Neural crest cell (in vitro differentiated cells): ENCODE measurements around the gene GABPB1. TPM values are rescaled to one million over a fixed set of nuclear protein-coding genes. Genes with fewer than 3 reads are reported as not detected.

Experiments
- DNase-seq: peaks from one replicate; pipeline ENCODE4 v3.0.0; 2021; ENCODE audit warnings: low read depth, mixed read lengths, low spot score
- H3K27ac Mint-ChIP-seq: one replicate; pipeline ENCODE4 v1.8.0; 2021; ENCODE audit warnings: mild to moderate bottlenecking, mixed read lengths; ENCODE audit not compliant: unreplicated experiment
- H3K27me3 Mint-ChIP-seq: 2 replicates; pipeline ENCODE4 v1.8.0; 2021; ENCODE audit warnings: low read depth, mild to moderate bottlenecking, mixed read lengths
- H3K36me3 Mint-ChIP-seq: 2 replicates; pipeline ENCODE4 v1.8.0; 2021; ENCODE audit warnings: low read depth, mild to moderate bottlenecking, mixed read lengths
- H3K4me1 Mint-ChIP-seq: 2 replicates; pipeline ENCODE4 v1.8.0; 2021; ENCODE audit warnings: mixed read lengths
- H3K4me3 Mint-ChIP-seq: one replicate; pipeline ENCODE4 v1.8.0; 2021; ENCODE audit warnings: mild to moderate bottlenecking, mixed read lengths
- H3K9me3 Mint-ChIP-seq: 2 replicates; pipeline ENCODE4 v1.8.0; 2021; ENCODE audit warnings: mixed read lengths
- total RNA-seq: library from RNA; stranded (reverse); gene quantifications from 2 replicates; pipeline ENCODE4 v1.2.1, GENCODE V29; 2021
- TF ChIP-seq, protein P1 (sequence below): fragments of 200-600 bp; sonication (generic); conservative IDR thresholded peaks from 2 replicates; pipeline ENCODE4 v1.5.0; 2021; ENCODE audit warnings: antibody characterized with exemption, mild to moderate bottlenecking

The GABPB1 gene
- total RNA-seq, 1 donor from 2014 or later, result 37.8 TPM

DNA sequence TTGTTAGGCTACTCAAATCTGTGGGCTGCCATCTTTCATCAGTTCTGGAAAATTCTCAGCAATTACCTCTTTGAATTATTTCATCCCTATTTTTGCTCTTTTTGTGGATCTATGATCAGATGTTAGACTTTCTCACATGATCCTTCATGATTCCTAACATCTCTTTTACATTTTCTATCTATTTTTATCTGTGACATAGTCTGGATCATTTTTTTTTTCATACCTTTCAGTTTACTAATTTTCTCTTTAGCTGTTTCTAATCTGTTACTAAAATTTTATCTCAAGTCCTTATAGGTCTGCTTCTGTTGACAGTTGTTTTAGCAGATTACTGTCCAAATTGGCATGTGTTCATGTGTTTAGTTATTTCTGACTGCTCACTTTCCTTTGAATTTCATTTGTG is 47.2 kb downstream of the GABPB1 start:
- H3K27me3 Mint-ChIP-seq, result no peaks in the 10 kb centered on the region
- peaks cover 33% of the 10 kb centered on the region for H3K36me3 Mint-ChIP-seq
- DNase-seq, result no peak
- peaks cover 12% of the 10 kb centered on the region for H3K9me3 Mint-ChIP-seq
- no peak overlapping the region for H3K4me3 Mint-ChIP-seq
- no peaks in the 10 kb centered on the region for H3K4me1 Mint-ChIP-seq
- TF ChIP-seq, protein P1, sequence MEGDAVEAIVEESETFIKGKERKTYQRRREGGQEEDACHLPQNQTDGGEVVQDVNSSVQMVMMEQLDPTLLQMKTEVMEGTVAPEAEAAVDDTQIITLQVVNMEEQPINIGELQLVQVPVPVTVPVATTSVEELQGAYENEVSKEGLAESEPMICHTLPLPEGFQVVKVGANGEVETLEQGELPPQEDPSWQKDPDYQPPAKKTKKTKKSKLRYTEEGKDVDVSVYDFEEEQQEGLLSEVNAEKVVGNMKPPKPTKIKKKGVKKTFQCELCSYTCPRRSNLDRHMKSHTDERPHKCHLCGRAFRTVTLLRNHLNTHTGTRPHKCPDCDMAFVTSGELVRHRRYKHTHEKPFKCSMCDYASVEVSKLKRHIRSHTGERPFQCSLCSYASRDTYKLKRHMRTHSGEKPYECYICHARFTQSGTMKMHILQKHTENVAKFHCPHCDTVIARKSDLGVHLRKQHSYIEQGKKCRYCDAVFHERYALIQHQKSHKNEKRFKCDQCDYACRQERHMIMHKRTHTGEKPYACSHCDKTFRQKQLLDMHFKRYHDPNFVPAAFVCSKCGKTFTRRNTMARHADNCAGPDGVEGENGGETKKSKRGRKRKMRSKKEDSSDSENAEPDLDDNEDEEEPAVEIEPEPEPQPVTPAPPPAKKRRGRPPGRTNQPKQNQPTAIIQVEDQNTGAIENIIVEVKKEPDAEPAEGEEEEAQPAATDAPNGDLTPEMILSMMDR, result no peak
- H3K27ac Mint-ChIP-seq, result no peak overlapping the region

DNA sequence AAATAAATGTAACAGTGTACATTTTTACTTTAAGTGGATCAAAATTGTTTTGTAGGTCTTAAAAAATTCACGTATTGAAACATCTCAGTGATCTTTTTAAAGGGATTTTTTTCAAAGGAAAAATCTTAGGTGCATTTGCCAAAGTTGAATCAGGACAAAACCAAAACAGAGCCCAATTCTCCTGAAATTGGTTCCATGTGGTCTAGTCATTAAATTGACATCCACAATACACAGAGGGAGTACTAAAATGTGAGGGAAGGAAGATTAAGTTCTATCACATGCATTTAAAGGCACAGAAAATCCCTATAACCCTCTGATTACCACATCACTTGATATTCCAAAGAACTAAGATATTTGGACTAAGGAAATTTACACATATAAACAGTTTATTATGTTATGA is 50.2 kb downstream of the GABPB1 start:
- no peak overlapping the region for H3K4me3 Mint-ChIP-seq
- H3K27ac Mint-ChIP-seq, result no peak overlapping the region
- H3K36me3 Mint-ChIP-seq, result peaks cover 33% of the 10 kb centered on the region
- H3K9me3 Mint-ChIP-seq, result peaks cover 12% of the 10 kb centered on the region
- TF ChIP-seq, protein P1, result no peak
- no peaks in the 10 kb centered on the region for H3K4me1 Mint-ChIP-seq
- H3K27me3 Mint-ChIP-seq, result no peaks in the 10 kb centered on the region
- DNase-seq, result no peak

DNA sequence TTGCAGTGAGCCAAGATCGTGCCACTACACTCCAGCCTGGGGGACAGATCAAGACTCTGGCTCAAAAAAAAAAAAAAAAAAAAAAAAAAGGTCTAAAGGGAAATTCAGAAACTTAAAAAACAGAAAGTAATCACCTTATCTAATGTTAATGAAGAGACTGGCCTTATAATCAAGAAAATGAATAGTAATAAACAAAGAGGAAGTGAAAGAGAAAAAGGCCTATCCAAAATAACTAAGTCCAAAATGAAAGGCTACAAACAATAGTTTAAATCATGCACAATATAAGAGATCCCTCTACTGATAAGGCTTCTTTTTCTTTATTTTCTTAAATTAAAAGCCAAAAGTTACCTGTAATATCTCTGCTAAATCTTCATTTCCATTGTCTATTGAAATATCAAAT is 52.4 kb downstream of the GABPB1 start:
- Mint-ChIP-seq H3K36me3 (peaks cover 16% of the 10 kb centered on the region), H3K27me3 (no peaks in the 10 kb centered on the region), H3K4me3 (no peak overlapping the region), H3K27ac (no peak overlapping the region), H3K9me3 (peaks cover 7% of the 10 kb centered on the region), H3K4me1 (no peaks in the 10 kb centered on the region)
- TF ChIP-seq, protein P1, result no peak
- DNase-seq, result no peak

DNA sequence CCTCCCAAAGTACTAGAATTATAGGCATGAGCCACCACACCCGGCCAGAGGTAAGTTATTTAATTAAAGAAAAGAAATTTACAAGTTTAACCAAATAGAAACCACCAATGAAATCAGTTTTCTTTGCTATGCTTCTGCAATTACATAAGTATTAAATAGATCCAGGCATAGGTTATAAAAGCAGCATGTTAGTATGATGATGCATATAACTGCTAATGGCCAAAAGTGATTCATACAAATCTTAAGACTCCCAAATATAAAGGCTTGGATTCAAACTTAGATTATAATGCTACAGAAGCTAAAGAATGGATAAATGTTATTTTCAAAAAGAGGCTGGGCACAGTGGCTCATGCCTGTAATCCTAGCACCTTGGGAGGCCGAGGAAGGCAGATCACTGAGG is 56.7 kb downstream of the GABPB1 start:
- Mint-ChIP-seq H3K9me3 (no peaks in the 10 kb centered on the region), H3K36me3 (peaks cover 3% of the 10 kb centered on the region), H3K27me3 (no peaks in the 10 kb centered on the region), H3K27ac (no peak overlapping the region), H3K4me3 (no peak overlapping the region), H3K4me1 (no peaks in the 10 kb centered on the region)
- DNase-seq, result no peak
- TF ChIP-seq, protein P1, result no peak

DNA sequence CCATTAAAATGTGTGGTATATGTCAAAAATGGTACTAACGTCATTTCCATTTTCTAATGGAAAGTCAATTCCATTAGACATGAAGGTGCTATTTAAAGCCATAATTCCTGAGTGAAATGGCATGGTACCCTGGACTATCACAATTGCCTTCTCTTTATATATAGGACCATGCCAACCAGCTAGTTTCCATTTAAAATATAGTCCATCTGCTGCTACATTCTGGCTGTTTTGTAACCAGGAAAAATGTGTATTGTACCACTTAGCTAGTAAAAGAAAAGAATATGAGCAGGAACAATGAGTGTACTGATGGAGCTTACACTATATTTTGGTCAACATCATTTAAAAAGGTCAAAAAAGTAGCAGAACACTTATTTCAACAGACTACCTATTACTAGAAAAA is 59.0 kb downstream of the GABPB1 start:
- H3K27me3 Mint-ChIP-seq, result no peaks in the 10 kb centered on the region
- H3K27ac Mint-ChIP-seq, result no peak overlapping the region
- H3K4me1 Mint-ChIP-seq, result no peaks in the 10 kb centered on the region
- H3K36me3 Mint-ChIP-seq, result peaks cover 3% of the 10 kb centered on the region
- TF ChIP-seq, protein P1, result no peak
- no peak for DNase-seq
- no peak overlapping the region for H3K4me3 Mint-ChIP-seq
- no peaks in the 10 kb centered on the region for H3K9me3 Mint-ChIP-seq

DNA sequence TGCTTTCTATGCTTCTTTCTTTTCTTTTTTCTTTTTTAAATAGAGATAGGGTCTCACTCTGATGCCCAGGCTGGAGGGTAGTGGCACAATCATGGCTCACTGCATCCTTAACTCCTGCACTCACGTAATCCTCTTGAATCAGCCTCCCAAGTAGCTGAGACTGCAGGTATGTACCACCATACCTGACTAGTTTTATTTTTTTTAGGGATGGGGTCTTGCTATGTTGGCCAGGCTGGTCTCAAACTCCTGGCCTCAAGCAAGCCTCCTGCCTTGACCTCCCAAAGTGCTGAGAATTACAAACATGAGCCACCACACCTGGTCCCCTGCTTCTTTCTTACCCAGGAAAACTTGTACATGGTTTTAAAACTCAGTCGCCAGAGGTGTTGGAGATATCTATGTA is 65.2 kb downstream of the GABPB1 start:
- DNase-seq, result no peak
- Mint-ChIP-seq H3K9me3 (no peaks in the 10 kb centered on the region), H3K4me1 (no peaks in the 10 kb centered on the region), H3K36me3 (peaks cover 10% of the 10 kb centered on the region), H3K4me3 (no peak overlapping the region), H3K27ac (no peak overlapping the region), H3K27me3 (no peaks in the 10 kb centered on the region)
- TF ChIP-seq, protein P1, result no peak
